ENCODE data around the gene ABCB9.

GRCh38 chr12:122894193-122895121, 71.8 kb downstream of the ABCB9 start:
- peak in 2 of 4 donors; percentile 23 to 24 for TF ChIP-seq POLR2A (IDR thresholded peaks at IDR 0.05)
- no peak for TF ChIP-seq EP300 (IDR thresholded peaks at IDR 0.05)
- TF ChIP-seq CTCF (IDR thresholded peaks at IDR 0.05), result no peak
- peak in 1 of 2 donors; percentile 30 for TF ChIP-seq POLR2AphosphoS5 (IDR thresholded peaks at IDR 0.05)

Data from upper lobe of left lung (tissue), 4 donors.